Stomach (tissue), 4 donors: ENCODE data around the gene KRTAP22-1.

Source experiments
- CTCF ChIP-seq, 7 experiments: fragments of 450-650 bp in 4 of 7; fragments of 200-600 bp in 3 of 7; sonication (generic) in 3 of 7; IDR thresholded peaks; one replicate each; pipeline ENCODE4 v1.5.1; 2016 to 2019; ENCODE audit warnings: antibody characterized with exemption in 7 of 7, control low read depth in 2 of 7, mild to moderate bottlenecking in 1 of 7
- EP300 ChIP-seq: sonication (generic); formaldehyde crosslinking; IDR thresholded peaks from one replicate; pipeline ENCODE4 v1.6.1; 2017; ENCODE audit warnings: antibody characterized with exemption
- POLR2A ChIP-seq, 4 donors: fragments of 450-650 bp; IDR thresholded peaks; one replicate each; pipeline ENCODE4 v1.6.1; 2016; ENCODE audit warnings: antibody characterized with exemption in 4 of 4, control low read depth in 2 of 4, mild to moderate bottlenecking in 1 of 4, moderate library complexity in 1 of 4
- POLR2AphosphoS5 ChIP-seq, 3 donors: sonication (generic); formaldehyde crosslinking; IDR thresholded peaks; one replicate each; pipeline ENCODE4 v1.6.1; 2016; ENCODE audit warnings: antibody characterized with exemption in 3 of 3

- TF ChIP-seq CTCF (IDR thresholded peaks at IDR 0.05) (no peak), POLR2AphosphoS5 (IDR thresholded peaks at IDR 0.05) (no peak), POLR2A (IDR thresholded peaks at IDR 0.05) (no peak), EP300 (no peak)
Observed at GRCh38 chr21:30592140-30592539, 8.7 kb upstream of the KRTAP22-1 start, which contains the start of gene KRTAP6-3.
